HCT116 (cell line): ENCODE data around the gene CD63. TPM values are rescaled to one million over a fixed set of nuclear protein-coding genes. Genes with fewer than 3 reads are reported as not detected.

Experiments used
- ATAC-seq: fragments of 200-7000 bp; cut with Tn5 transposase; 2 replicates; pipeline ENCODE4 v1.9.1; 2020; ENCODE audit warnings: mild to moderate bottlenecking, moderate library complexity
- BruUV-seq: library from RNA; stranded (reverse); fragments of 400-500 nt; replicated peaks from 2 replicates; lab custom pipeline; 2021; lab: Mats Ljungman, UMichigan
- CTCF ChIA-PET: fragments of 300-600 bp; sonication (Branson Sonifier 250); formaldehyde crosslinking; loops from one replicate; lab custom pipeline; 2021; ENCODE audit warnings: antibody characterized with exemption; lab: Charles Lee
- POLR2A ChIA-PET: fragments of 300-600, 350-600 bp; sonication (Branson Sonifier 250); formaldehyde crosslinking; loops from one replicate; lab custom pipeline; 2021; ENCODE audit warnings: antibody characterized with exemption; lab: Charles Lee
- RAD21 ChIA-PET, 2 experiments: fragments of 300-600 bp; sonication (Branson Sonifier 250); formaldehyde crosslinking; loops; one replicate each; lab custom pipeline; 2023; ENCODE audit warnings: low total read pairs in 2 of 2; ENCODE audit not compliant: uncharacterized antibody in 2 of 2, unreplicated experiment in 2 of 2, low non-redundant PET in 1 of 2; lab: Charles Lee
- DNase-seq: peaks from one replicate; pipeline ENCODE4 v3.0.0-alpha.2; 2010; ENCODE audit warnings: low read depth, low spot score
- H2AFZ ChIP-seq: fragments of 200-600 bp; shearing (Covaris generic), sonication (generic); 2 replicates; pipeline ENCODE4 v1.6.1; 2017; ENCODE audit warnings: low read depth, mixed run types, mixed read lengths, antibody characterized with exemption, low read length; ENCODE audit not compliant: poor library complexity, severe bottlenecking
- H3K27ac ChIP-seq: 2 replicates; pipeline ENCODE4 v1.5.1; 2012; ENCODE audit warnings: low read depth, low read length
- H3K27me3 ChIP-seq: fragments of 200-600 bp; sonication (generic); 2 replicates; pipeline ENCODE4 v1.6.1; 2016; ENCODE audit warnings: mixed run types, low read length, mixed read lengths; ENCODE audit not compliant: insufficient read depth
- H3K36me3 ChIP-seq, 2 experiments: fragments of 200-500 bp in 1 of 2; fragments of 200-600 bp in 1 of 2; sonication (Bioruptor generic) in 1 of 2; sonication (generic) in 1 of 2; 2 replicates each; pipeline versions ENCODE4 v1.5.1 to v1.6.1; 2014 to 2016; ENCODE audit warnings: low read length in 2 of 2, inconsistent platforms in 1 of 2, mixed read lengths in 1 of 2, mixed run types in 1 of 2; ENCODE audit not compliant: insufficient read depth in 2 of 2, control insufficient read depth in 1 of 2
- H3K4me1 ChIP-seq, 2 experiments: fragments of 200-600 bp in 1 of 2; sonication (generic) in 1 of 2; 2 replicates each; pipeline versions ENCODE4 v1.5.1 to v1.6.1; 2012 to 2017; ENCODE audit warnings: low read length in 2 of 2, inconsistent platforms in 1 of 2, mild to moderate bottlenecking in 1 of 2, mixed read lengths in 1 of 2, mixed run types in 1 of 2, moderate library complexity in 1 of 2; ENCODE audit not compliant: insufficient read depth in 2 of 2, control insufficient read depth in 1 of 2
- H3K4me2 ChIP-seq: fragments of 200-600 bp; sonication (generic); 2 replicates; pipeline ENCODE4 v1.6.1; 2017; ENCODE audit warnings: mixed run types, low read length, mixed read lengths
- H3K4me3 ChIP-seq, 2 experiments: fragments of 200-600 bp in 1 of 2; sonication (generic) in 1 of 2; replicated peaks in 1 of 2; 2 replicates each; pipeline ENCODE4 v1.5.1; 2011 to 2016; ENCODE audit warnings: low read length in 2 of 2, control low read depth in 1 of 2, low read depth in 1 of 2, mild to moderate bottlenecking in 1 of 2, mixed read lengths in 1 of 2, mixed run types in 1 of 2
- H3K79me2 ChIP-seq: fragments of 200-600 bp; sonication (generic); 2 replicates; pipeline ENCODE4 v1.6.1; 2017; ENCODE audit warnings: mild to moderate bottlenecking, mixed run types, low read length, moderate library complexity, mixed read lengths; ENCODE audit not compliant: insufficient read depth
- H3K9ac ChIP-seq: fragments of 200-600 bp; sonication (generic); 2 replicates; pipeline ENCODE4 v1.6.1; 2016; ENCODE audit warnings: low read length, mixed read lengths
- H3K9me2 ChIP-seq: fragments of 200-600 bp; sonication (generic), shearing (Covaris generic); 2 replicates; pipeline ENCODE4 v1.6.1; 2017; ENCODE audit warnings: mixed run types, mild to moderate bottlenecking, moderate library complexity; ENCODE audit not compliant: insufficient read depth
- H3K9me3 ChIP-seq, 2 experiments: fragments of 200-500 bp in 1 of 2; fragments of 200-600 bp in 1 of 2; sonication (Bioruptor generic) in 1 of 2; sonication (generic) in 1 of 2; 2 replicates each; pipeline ENCODE4 v1.6.1; 2014 to 2017; ENCODE audit warnings: low read length in 2 of 2, mixed read lengths in 2 of 2, inconsistent platforms in 1 of 2, low read depth in 1 of 2, mild to moderate bottlenecking in 1 of 2, mixed run types in 1 of 2, moderate library complexity in 1 of 2; ENCODE audit not compliant: control insufficient read depth in 1 of 2, insufficient read depth in 1 of 2
- H4K20me1 ChIP-seq: fragments of 200-600 bp; sonication (generic), shearing (Covaris generic); 2 replicates; pipeline ENCODE4 v1.6.1; 2017; ENCODE audit warnings: mixed run types, mild to moderate bottlenecking, moderate library complexity; ENCODE audit not compliant: insufficient read depth
- CBX3 ChIP-seq: IDR thresholded peaks from 2 replicates; pipeline ENCODE4 v1.6.1; 2012; ENCODE audit warnings: low read depth
- CEBPB ChIP-seq: IDR thresholded peaks from 2 replicates; pipeline ENCODE4 v1.6.1; 2012; ENCODE audit warnings: low read depth
- CTCF ChIP-seq, 3 experiments: fragments of 200-600 bp in 1 of 3; sonication (generic) in 1 of 3; IDR thresholded peaks in 2 of 3; conservative IDR thresholded peaks in 1 of 3; 2 replicates each; pipeline ENCODE4 v1.5.1; 2012 to 2017; ENCODE audit warnings: low read depth in 2 of 3, low read length in 2 of 3, antibody characterized with exemption in 1 of 3, borderline replicate concordance in 1 of 3, control low read depth in 1 of 3, mild to moderate bottlenecking in 1 of 3, mixed read lengths in 1 of 3, mixed run types in 1 of 3, moderate library complexity in 1 of 3; ENCODE audit not compliant: insufficient read depth in 1 of 3
- EGR1 ChIP-seq: IDR thresholded peaks from 2 replicates; pipeline ENCODE4 v1.6.1; 2012; ENCODE audit warnings: low read depth
- EZH2 ChIP-seq: fragments of 200-600 bp; sonication (generic); IDR thresholded peaks from 2 replicates; pipeline ENCODE4 v1.6.1; 2017; ENCODE audit warnings: antibody characterized with exemption, mixed run types
- JUND ChIP-seq: IDR thresholded peaks from 2 replicates; pipeline ENCODE4 v1.6.1; 2012
- MAX ChIP-seq: IDR thresholded peaks from 2 replicates; pipeline ENCODE4 v1.6.1; 2012
- POLR2AphosphoS5 ChIP-seq: IDR thresholded peaks from 2 replicates; pipeline ENCODE4 v1.6.1; 2011; ENCODE audit warnings: mild to moderate bottlenecking, low read depth, low read length, moderate library complexity
- RAD21 ChIP-seq: IDR thresholded peaks from 2 replicates; pipeline ENCODE4 v1.6.1; 2012; ENCODE audit warnings: low read depth, mild to moderate bottlenecking
- REST ChIP-seq: IDR thresholded peaks from 2 replicates; pipeline ENCODE4 v1.6.1; 2012; ENCODE audit warnings: low read depth
- YY1 ChIP-seq: IDR thresholded peaks from 2 replicates; pipeline ENCODE4 v1.6.1; 2011; ENCODE audit warnings: low read length, low read depth, moderate library complexity, mild to moderate bottlenecking; ENCODE audit not compliant: insufficient replicate concordance; ENCODE audit errors: extremely low read depth
- ZFX ChIP-seq: fragments of 450-650 bp; IDR thresholded peaks from 2 replicates; pipeline ENCODE4 v1.6.1; 2017
- intact Hi-C: fragments of 100-400 bp; cut with micrococcal nuclease; formaldehyde crosslinking; loops from 2 replicates; pipeline ENCODE4 v1.10.0; 2022
- total RNA-seq: library from RNA; stranded (reverse); gene quantifications from one replicate; pipeline ENCODE4 v1.2.1, GENCODE V29; 2021; ENCODE audit not compliant: unreplicated experiment

Gene CD63
- total RNA-seq, 1 experiment from 2014 or later = 355 TPM

- TF ChIP-seq EGR1 (no peak), MAX (no peak)
These were observed 26.4 kb upstream of the CD63 start (continued) for GRCh38 chr12:55755246-55755645.

- TF ChIP-seq ZFX (no peak), CTCF (IDR thresholded peaks at IDR 0.05 in 2 of 3, conservative IDR thresholded peaks at IDR 0.05 in 1 of 3; ENCODE audit: borderline replicate concordance in 1 of 3, insufficient read depth in 1 of 3, low read depth in 2 of 3, low read length in 2 of 3) (no peak), CEBPB (no peak), CBX3 (no peak), REST (no peak), POLR2AphosphoS5 (no peak), JUND (no peak), YY1 (no peak), RAD21 (no peak), EZH2 (no peak)
- no peak for ATAC-seq
- Histone ChIP-seq H3K36me3 (peaks cover 11 to 16% of the 10 kb centered on the region in 2 experiments; a peak in 2 of 4 replicates), H3K9me2 (no peaks in the 10 kb centered on the region), H3K79me2 (peaks cover 3% of the 10 kb centered on the region; the same call in 1 of the 2 replicates), H3K4me1 (peaks cover 4 to 19% of the 10 kb centered on the region in 2 experiments), H2AFZ (no peak overlapping the region), H4K20me1 (no peaks in the 10 kb centered on the region), H3K27ac (no peak overlapping the region), H3K27me3 (no peaks in the 10 kb centered on the region), H3K4me2 (no peak overlapping the region), H3K9me3 (no peaks in the 10 kb centered on the region), H3K9ac (no peak overlapping the region), H3K4me3 (no peak overlapping the region)
- POLR2A ChIA-PET = no interaction called here
- RAD21 ChIA-PET = interaction anchor here in 1 of 2 experiments (1.2 kb wide), 1 partner anchor 10 kb away, joined by 3 read pairs; no protein-coding TSS in a partner anchor
- no peak for DNase-seq
- no TSS peak for BruUV-seq
- intact Hi-C loops = no loop called here
- CTCF ChIA-PET = interaction anchor here (1.9 kb wide), 1 partner anchor 11 kb away, joined by 10 read pairs; no protein-coding TSS in a partner anchor
These were observed 19.6 kb upstream of the CD63 start for GRCh38 chr12:55748230-55748993.
